NOMO-1 (cell line): ENCODE data around the gene KIRREL3.

Experiments used
- DNase-seq, 2 experiments: peaks; one replicate each; lab custom pipeline; 2025; ENCODE audit not compliant: unreplicated experiment in 2 of 2; lab: John Stamatoyannopoulos, UW

The KIRREL3 gene

DNA sequence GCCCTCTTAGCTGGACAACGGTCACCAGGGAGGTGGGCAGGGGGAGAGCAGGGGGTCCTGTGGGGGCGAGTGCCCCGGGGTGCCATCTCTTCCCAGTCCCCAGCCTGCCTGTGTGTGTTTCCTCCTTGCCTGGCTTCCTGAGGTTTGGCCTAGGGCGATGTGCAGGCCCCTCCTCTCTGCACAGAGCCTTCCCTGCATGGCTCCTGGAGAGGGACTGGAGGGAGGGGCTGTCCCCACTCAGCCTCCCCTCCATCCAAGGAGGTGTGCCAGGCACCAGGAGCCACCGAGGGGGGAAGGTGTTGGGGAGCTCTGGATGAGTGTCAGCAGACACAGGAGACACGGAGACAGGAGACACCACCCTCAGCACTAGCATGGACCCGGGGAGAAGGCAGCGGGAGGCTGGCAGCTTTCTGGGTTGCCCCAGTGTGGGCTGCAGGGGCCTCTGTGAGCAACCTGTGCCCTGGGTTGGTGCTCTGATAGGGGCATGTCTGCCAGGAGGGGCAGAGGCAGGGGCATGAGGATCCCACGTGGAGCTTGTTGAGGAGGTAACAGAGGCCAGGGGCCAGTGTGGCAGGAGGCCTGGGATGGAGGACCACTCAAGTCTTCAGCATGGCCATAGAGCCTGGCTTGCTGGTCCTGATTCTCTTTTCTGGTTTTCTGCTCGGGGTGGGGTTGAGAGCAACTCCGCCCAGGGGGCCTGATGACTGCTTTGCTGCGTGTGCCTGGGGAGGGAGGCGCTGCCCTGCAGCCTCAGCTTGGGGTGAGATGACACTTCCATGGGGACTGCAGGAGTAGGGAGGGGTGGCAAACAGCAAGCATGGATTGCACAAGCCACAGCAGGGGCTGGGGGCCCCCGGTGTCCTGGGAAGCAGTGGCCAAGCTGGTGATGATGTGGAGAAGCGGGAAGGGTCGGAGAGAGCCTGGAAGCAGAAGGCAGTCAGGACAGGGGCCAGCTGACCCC lies 566.3 kb downstream of the KIRREL3 start:
- no peak for DNase-seq

DNA sequence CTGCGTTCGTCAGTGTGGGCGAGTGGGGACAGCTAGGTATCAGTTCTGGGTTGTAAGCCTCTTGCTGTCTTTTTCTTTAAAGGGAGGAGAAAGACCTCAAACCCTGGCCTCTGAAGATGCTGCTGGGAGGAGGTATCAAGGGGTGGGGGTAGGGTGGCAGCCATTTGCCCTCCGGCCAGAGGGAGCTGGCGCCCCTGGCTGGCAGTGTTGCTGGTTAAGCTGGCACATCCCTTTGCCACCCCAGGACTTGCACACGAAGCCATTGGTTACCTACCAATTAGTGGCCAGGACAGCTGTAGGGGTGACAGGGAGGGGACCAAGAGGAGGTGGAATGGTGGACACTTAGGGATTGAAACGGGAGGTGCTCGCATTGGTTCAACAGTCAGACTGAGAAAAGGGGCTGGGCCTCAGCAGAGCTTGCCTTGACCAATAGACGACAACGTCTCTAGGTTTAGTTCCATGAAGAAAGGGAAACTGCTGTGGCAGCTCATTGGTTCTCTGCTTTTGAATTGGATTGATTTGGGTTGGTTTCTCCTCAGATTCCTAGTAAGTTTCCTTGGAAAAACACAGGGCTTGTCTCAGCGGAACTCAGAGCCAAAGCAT lies 567.2 kb downstream of the KIRREL3 start:
- no peak for DNase-seq

DNA sequence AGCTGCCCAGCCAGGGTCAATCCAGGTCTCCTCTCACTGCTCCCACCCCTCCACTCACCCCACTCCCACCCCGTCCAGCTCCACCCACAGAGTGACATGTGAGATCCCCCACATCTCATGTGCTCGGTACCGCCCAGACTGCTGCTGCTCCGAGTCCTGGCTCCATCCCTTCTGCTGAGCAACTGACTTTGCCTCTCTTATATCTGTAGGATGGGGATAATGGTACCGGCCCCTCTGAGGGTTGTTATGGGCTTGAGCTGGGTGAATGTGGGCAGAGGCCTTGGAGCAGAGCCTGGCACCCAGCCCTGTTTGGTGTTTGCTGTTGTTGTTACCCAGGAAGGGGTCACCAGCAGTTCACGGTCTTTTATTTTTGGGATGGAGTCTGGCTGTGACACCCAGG lies 568.0 kb downstream of the KIRREL3 start:
- DNase-seq: no peak

DNA sequence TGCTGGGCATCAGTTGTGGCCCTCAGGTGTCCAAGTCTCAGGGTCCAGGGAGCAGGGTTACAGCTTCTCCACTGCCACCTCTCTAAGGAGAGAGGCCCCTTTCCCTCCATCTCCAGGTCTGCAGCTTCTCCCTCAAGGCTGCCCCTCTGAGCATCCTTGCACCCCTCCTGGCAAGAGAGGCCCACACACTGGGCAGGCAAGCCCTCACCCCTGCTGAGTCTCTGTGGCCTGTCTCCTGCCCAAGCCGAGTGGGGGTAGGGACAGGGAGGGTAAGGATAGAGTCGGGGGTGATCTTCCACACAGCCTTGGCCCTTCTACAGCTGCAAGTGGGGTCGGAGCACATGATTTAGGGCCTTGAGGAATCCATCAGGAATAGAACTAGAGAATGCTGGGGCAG lies 568.5 kb downstream of the KIRREL3 start:
- no peak for DNase-seq

DNA sequence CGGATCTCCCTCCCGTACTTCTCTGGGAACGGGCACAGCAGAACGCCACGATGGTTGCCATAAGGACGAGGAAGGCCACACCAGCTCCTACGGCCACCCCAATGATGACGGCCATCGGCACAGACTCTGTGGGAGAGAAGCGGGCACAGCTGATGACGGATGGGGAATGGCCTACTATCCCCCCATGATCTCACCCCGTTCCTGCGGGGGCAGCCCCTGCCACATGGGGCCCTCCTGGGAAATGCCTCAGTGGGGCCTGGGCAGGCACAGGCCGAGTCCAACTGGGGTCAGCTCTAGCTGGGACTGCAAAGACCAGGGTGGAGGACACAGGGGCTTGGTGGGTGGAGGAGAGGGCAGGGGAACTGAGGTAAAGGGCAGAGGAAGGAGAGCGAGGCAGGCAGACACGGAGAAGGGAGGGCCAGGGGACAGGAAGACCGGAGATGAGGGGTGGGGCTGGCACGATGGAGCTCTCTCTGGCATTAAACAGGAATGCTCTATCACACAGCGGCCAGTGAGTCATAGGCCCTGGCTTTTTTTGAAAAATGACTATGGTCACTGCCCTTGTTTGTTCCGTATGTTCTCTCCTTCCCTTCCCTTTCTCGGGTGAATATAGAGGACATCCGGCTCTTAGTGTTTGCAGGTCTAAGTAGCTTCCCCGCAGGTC lies 569.0 kb downstream of the KIRREL3 start:
- no peak for DNase-seq

DNA sequence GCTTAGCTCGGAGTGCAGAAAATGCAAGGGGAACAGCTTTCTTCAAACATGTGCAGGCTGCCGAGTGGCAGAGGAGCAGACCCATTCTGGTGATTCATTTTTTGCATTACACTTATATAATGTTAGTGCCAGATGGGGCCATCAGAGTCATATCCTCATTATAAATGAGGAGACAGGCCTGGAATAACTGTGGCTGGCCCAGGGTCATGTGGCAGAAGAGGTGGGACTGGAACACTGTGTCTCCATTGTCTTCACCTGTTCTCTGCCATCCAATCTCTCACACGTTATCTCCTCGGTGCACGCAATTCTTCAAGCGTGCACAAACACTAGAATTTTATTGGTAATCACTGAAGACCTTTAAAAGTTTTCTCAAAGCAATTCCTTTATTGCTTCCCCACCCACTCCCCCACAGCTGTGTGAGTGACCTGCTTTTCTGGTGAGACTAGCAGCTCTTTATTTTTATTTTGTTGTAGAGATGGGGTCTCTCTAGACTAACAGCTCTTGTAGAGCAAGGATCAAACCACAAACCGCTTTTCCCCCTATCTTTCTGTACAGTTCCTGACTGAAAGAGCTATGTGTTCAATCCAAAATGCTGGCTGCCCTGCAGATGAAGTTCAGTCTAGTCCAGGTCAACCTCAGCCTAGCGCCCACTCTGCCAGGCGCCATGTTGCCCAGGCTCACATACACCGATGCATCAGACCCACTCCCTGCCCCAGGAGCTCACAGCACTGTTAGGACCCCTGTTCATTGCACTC lies 569.8 kb downstream of the KIRREL3 start:
- DNase-seq: no peak

DNA sequence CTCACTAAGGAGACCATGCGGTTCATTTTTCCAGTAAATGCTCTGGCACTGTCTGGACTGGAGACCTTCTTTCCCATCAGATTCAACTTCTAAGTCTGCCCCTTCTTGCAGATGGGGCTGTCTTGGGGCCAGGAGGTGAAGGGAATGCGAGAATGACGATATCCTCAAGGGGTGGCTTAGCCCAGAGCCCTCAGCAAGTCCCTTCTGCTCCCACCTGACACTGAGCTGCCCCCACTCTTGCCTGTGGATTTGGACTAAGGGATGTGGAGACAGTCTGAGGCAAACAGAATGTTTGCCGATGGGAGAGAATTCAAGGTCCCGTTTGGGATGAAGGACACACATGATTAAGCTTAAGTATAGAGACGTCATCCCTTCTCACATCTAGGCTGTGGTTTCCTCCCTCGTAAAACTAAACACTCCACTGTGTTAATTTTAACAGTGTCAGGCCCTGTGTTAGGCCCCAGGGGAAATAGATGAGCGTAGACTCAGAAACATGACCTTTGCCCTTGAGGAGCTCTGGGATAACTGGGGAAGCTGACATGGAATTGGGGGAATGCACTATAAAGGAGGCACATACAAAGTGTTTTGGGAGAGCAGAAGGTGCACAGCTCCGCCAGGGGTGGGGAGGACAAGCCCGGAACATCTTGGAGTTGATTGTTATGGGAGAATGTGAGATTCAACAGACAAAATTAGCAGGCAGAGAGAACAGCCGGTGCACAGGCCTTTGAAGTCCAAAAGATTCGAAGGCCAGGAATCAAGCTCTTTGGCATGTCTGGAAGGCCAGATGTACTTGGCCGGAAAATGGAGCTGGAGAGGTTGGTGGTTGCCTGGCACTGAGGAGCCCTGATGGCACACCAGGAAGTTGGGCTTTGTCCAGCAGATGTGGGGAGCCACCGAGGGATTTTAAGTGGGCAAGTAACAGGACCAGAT lies 573.5 kb downstream of the KIRREL3 start:
- DNase-seq: peak in 1 of 2 experiments; percentile 14

DNA sequence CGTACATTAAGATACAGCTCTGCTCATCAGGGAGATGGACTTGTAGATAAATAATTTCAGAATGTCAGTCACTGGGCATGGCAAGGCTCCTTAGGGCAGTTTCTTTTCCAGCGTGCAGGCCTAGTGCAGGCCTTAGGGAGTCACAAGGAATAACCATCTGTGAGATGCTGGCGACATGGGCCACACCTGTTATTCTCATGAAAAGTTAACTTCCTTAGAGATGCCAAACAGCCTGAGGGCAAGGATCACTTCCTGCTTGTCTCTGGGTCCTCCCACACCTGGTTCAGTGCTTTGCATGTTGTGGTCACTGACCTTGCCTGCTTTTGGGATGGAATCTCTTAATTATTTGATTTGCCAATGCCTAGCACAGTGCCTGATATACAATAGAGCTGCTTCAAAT lies 574.5 kb downstream of the KIRREL3 start:
- no peak for DNase-seq

DNA sequence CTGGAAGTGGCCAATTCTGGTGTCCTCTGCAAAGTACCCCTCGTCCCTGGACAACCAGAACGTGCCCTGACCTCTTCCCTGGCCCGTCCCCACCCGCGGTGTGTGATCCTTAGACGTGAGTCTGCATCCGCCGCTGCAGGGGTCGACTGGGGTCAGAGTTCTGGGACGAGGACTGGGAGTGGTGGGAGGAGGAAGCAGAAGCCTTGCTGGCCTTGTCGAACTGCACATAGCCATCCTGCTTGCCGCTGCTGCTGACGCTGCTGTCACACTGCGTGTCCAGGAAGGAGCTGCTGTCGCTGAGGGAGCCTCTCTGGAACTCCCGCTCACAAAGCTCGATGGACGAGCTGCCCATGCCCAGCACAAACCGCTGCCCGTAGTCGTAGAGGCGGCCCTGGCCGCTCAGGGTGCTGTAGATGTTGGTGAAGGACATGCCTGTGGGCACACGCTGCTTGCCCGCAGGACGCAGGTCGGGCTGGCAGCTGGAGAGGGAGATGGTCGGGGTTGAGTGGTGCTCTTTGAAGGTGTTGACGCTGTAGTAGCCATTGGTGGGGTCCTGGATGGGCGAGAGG lies 576.0 kb downstream of the KIRREL3 start:
- no peak for DNase-seq

DNA sequence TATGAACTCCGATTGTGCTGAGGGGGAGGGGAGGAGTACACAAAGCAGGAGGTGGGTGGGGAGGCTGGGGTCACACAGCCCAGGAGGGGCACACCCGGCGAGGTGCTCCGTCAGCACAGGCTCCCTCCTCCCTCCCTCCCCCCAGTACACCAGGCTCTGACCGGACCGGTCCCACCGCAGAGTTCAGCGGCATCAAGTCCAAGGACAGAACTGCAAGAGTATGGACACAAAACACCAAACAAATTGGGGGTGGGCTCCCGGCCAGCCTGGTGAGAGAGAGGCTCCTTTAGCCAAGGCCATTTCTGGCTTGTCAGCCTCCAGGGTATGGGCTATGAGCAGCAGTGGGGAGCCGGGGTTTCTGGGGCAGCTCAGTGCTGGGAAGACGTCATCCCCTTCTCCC lies 576.8 kb downstream of the KIRREL3 start:
- no peak for DNase-seq

DNA sequence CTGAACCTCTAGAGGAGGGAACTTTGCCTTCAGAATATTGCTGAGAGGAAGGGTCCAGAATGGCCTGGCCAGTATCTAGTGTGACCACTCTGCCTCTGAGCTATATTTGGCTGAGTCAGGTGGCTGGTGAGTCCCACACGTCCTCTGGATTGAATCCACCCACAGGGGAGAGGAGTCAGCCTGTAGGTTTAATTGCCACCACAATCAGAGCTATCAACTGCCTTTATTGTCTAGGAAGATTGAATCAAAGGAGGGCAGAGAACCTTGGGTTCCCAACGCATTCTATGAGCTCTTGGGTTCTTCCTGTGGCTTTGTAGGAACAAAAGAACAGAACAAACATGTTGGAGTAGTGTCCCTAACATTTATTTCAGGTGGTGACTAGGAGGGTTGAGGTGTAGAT lies 577.4 kb downstream of the KIRREL3 start:
- DNase-seq: no peak

DNA sequence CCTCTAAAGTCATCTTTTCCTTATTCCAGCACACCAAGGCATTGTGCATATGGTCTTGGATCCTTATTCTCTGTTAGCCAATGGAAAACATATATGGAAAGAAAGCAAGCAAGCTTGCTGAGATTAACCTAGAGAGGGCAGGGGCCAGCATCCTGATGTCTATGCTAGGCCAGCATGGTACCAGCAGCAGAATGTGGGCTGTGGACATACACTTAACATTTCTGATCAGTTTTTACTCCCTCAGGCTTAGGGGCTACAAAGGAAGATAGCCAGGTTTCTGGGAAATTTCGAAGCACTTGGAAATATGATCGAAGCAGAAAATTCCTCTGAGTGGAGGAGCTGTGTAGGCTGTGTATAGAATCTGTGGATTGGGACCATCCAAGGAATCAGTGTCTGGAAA lies 578.1 kb downstream of the KIRREL3 start:
- no peak for DNase-seq

DNA sequence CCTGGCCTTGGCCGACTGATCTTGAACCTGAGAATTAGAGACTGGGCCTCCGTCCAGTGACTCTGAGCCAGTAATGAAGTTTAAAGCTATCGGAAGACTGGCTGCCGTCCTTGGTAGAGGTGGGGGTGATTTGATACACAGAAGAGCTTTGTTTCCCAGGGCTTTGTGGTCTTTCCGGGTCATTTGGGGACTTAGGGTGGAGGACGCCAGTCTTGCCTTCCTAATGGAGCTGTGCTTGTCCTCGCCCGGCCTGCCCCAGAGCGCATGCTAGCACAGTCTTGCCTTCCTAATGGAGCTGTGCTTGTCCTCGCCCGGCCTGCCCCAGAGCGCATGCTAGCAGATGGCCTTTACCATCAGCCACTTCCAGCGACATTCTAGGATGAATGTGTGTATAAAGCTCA lies 579.3 kb downstream of the KIRREL3 start:
- DNase-seq: no peak

DNA sequence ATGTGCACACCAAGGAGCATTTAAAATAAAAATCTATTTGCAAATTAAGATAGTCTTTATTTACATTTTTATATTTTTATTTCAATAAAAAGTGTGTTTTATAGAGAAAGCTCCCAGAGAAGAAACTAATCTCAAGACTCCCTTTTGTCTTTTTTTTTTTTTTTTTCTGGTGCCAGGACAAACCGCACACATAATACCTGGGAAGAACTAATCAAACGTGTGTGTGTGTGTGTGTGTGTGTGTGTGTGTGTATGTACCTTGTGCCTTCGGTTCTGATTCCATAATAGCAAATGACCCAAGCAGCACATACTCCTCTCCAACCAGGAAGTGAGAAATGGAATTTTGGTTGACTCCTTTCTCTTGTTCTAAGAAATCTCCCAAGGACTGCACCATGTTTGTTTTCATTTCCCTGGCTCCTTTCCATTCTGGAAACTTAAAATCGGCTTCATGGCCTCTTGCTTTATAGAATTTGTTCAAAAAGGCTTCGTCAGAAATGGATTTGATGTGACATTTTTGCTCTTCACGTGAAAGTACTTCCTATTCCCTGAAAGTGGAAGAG lies 579.8 kb downstream of the KIRREL3 start:
- no peak for DNase-seq

DNA sequence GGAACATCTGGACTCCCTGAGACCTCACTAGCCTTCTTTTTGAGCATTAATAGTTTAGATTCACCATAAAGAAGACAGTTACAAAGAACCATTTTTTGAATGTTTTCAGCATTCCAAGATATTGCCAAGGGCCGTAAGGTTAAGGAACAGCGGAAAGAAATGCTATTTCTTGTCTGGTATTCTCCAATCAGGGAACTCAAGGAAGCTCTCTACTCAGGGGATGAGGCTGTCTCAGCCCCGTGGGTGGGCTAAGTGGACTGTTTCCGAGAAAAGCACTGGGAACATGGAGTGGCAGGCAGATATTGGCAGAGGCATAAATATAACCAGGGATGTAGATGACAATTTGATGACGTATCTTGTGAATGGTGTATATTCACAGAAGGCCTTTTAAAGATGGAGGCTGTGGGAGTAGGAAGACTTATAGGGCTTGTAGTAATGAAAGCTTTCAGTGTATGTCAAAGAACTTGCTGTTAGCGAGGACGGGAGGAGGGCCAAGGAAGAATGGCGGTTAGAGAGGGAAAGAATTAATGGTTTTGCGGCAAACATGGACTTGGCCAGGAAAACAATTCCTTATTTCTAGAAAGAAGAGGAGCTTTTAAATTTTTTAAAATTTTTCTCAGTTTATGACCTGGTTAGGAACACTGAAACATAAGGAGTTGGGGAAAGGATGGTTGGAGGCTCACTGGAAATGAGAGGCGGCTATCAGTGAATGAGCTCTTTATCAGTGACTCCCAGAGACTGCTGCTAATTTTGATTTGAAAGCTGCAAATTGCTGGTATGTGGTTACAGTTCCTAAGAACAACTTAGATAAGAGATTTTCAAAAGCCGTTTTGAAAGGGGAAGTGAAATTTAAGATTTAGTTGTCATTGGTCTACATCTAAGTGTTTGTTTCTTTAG lies 580.5 kb downstream of the KIRREL3 start:
- DNase-seq: peak; percentile 74 to 93

DNA sequence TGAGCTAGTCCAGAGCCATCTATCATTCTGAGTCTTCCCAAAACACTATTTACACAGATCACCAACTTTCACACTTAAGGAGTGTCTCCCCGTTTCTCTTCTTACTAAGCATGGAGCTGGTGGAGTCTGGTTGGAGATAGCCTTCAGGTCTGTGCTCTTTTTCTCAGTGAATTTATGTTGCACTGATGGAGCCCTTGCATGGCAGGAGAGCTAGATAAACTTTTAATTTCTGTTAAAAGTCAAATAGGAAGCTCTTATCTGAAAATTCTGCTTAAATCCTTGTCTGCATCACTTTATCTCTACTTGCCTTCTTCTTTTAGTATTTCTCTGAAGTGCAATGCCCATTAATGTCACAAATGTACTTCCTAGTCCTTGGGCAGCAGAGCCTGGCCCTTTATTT lies 581.7 kb downstream of the KIRREL3 start:
- DNase-seq: no peak

DNA sequence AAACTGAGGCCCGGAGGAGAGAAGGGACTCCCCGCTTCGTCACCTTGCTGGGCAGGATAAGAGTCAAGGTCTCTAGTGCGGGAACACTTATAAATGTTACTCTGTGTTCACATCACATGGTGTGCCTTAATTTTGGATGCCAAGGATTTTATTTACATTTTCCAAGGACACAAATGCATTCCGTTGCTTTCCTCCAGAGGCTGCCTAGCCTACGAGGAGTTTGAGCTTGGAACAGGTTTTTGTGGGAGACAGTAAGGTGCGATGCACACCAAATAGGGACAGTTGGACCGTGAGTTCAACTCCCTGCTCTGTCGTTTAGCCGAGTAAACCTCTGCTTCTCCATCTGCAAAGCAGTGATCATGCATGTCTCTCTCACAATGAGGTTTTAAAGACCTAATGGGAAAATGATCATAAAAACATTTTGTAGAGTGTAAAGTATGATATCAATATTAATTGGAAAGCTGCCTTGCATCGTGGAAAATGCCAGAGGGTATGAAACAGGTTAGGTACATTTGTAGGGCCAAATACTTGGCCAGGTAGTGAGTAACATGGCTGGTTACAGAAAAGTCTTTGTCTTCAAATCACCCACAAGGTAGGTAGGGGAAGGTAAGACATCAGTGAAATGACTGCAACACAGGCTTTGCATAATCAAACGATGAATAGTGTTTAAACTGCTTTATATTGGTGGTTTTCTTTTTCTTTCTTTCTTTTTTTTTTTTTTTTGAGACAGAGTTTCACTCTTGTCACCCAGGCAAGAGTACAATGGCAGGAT lies 583.3 kb downstream of the KIRREL3 start:
- DNase-seq: no peak
